SU-DHL-6 (cell line): ENCODE data around the gene PPP1R9B.

Experiments
- CTCF ChIP-seq: fragments of 200-600 bp; sonication (generic); IDR thresholded peaks from one replicate; pipeline ENCODE4 v1.5.1; 2017; ENCODE audit warnings: antibody characterized with exemption, mild to moderate bottlenecking, low read length, moderate library complexity; ENCODE audit not compliant: insufficient read depth, poor library complexity, severe bottlenecking
- EZH2phosphoT487 ChIP-seq: fragments of 200-600 bp; sonication (generic), shearing (Covaris generic); conservative IDR thresholded peaks from 2 replicates; pipeline ENCODE4 v1.6.1; 2018; ENCODE audit warnings: mild to moderate bottlenecking, antibody characterized with exemption, low read length, moderate library complexity, mixed read lengths

- TF ChIP-seq CTCF (no peak), EZH2phosphoT487 (no peak)
Measured at GRCh38 chr17:50144355-50144754, 6.1 kb downstream of the PPP1R9B start.
